ENCODE results near the gene TPR.

DNA sequence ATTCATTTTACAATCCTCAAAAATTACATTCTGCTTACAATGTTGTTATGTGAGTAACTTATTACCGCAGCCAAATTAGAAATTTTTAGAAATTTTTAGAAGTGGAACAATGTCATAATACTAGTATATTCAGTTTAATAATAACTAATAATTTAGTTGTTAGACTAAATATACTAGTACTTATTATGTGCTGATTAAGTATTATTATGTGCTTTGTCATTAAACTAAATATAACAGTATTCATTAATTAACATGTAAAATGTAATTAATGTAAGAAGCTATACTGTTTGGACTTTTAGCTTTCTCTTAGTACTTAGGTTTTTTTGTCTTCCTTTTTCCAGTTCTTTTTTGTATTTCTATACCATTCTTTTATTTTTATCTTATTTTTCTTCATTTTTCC, 15.9 kb upstream of the TPR start:
- TF ChIP-seq, protein P1, sequence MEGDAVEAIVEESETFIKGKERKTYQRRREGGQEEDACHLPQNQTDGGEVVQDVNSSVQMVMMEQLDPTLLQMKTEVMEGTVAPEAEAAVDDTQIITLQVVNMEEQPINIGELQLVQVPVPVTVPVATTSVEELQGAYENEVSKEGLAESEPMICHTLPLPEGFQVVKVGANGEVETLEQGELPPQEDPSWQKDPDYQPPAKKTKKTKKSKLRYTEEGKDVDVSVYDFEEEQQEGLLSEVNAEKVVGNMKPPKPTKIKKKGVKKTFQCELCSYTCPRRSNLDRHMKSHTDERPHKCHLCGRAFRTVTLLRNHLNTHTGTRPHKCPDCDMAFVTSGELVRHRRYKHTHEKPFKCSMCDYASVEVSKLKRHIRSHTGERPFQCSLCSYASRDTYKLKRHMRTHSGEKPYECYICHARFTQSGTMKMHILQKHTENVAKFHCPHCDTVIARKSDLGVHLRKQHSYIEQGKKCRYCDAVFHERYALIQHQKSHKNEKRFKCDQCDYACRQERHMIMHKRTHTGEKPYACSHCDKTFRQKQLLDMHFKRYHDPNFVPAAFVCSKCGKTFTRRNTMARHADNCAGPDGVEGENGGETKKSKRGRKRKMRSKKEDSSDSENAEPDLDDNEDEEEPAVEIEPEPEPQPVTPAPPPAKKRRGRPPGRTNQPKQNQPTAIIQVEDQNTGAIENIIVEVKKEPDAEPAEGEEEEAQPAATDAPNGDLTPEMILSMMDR (IDR thresholded peaks at IDR 0.05 in 8 of 11, conservative IDR thresholded peaks at IDR 0.05 in 3 of 11): no peak
- TF ChIP-seq POLR2AphosphoS5 (IDR thresholded peaks at IDR 0.05): no peak
